ENCODE data around the gene CCDC186.

DNA sequence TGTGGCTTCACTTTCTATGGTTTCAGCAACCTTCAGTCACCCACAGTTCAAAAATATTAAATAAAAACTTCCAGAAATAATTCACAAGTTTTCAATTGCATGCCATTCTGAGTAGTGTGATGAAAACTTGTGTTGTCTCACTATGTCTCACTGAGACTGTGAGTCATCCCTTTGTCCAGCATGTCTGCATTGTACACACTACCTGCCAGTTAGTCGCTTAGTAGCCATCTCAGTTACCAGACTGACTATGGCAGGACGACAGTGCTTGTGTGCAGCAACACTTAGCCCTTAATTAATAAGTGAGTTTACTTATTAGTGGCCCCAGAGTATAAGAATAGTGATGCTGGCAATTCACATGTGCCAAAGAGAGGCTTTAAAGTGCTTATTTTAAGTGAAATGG lies 22.5 kb downstream of the CCDC186 start:
- TF ChIP-seq EZH2 (optimal IDR thresholded peaks at IDR 0.05; ENCODE audit: low read depth, low read length) (no peak), CTCF (IDR thresholded peaks at IDR 0.05; ENCODE audit: low read length) (no peak)

Data from MM.1S (cell line).